ENCODE results near the gene MYOM3. TPM values are rescaled to one million over a fixed set of nuclear protein-coding genes. Genes with fewer than 3 reads are reported as not detected.
"Not testable (repeated sequence)": the region's sequence is repeated elsewhere in the genome, so short reads cannot be mapped to it uniquely, and the experiment has no call there.

The MYOM3 gene
- total RNA-seq, 1 donor from 2014 or later = 1.2 TPM

DNA sequence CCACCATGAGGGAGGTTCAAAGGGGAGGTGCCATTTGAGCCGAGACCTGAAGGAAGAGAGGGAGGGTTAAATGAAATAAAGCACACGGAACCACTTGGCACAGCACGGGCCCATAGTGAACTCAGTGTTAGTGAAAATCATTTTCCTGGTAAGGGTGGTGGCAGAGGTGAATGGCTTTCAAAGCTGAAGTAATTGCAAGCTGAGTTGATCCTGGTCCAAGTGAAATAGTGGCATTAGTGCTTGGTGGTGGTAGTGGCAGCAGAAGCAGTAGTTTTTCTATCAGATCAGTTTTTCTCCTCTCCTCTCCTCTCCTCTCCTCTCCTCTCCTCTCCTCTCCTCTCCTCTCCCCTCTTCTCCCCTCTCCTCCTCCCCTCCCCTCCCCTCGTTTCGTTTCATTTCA is 101.3 kb downstream of the MYOM3 start:
- no peaks in the 10 kb centered on the region for H3K36me3 ChIP-seq
- H3K4me1 ChIP-seq = peaks cover 0 to 37% of the 10 kb centered on the region in 2 donors
- H3K27me3 ChIP-seq = no peaks in the 10 kb centered on the region
- DNase-seq (ENCODE audit: low spot score in 2 of 2) = no peak
- TF ChIP-seq, protein P1, sequence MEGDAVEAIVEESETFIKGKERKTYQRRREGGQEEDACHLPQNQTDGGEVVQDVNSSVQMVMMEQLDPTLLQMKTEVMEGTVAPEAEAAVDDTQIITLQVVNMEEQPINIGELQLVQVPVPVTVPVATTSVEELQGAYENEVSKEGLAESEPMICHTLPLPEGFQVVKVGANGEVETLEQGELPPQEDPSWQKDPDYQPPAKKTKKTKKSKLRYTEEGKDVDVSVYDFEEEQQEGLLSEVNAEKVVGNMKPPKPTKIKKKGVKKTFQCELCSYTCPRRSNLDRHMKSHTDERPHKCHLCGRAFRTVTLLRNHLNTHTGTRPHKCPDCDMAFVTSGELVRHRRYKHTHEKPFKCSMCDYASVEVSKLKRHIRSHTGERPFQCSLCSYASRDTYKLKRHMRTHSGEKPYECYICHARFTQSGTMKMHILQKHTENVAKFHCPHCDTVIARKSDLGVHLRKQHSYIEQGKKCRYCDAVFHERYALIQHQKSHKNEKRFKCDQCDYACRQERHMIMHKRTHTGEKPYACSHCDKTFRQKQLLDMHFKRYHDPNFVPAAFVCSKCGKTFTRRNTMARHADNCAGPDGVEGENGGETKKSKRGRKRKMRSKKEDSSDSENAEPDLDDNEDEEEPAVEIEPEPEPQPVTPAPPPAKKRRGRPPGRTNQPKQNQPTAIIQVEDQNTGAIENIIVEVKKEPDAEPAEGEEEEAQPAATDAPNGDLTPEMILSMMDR (IDR thresholded peaks at IDR 0.05) = no peak
- no peaks in the 10 kb centered on the region for H3K9me3 ChIP-seq
- H3K4me3 ChIP-seq = no peak overlapping the region
- H3K27ac ChIP-seq = peak overlapping the region; percentile 68 to 74
- intact Hi-C loops (cut with DNase I) = loop anchor here (10.0 kb wide), 1 partner anchor 446 kb away; no protein-coding TSS in a partner anchor

DNA sequence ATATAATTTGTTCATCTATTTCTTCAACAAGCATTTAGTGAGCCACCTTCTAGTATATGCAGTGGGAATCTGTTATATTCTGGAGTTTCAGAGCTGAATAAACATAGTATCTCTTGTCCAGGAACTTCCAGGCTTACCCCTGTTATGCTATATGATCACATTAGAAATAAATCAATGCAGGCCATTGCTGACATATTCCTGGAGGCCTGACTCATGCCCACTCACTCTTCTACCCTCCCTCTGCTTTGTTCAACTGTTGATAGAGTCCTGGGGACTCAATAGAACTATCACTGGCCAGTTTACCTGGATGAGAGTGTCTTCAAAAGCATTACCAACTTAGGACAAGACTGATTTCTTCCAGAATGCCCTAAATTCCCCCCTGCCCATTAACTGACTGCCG is 102.5 kb downstream of the MYOM3 start:
- H3K9me3 ChIP-seq = no peaks in the 10 kb centered on the region
- intact Hi-C loops (cut with DNase I) = no loop called here
- H3K4me1 ChIP-seq = peaks cover 0 to 27% of the 10 kb centered on the region in 2 donors
- no peaks in the 10 kb centered on the region for H3K36me3 ChIP-seq
- DNase-seq (ENCODE audit: low spot score in 2 of 2) = no peak
- no peaks in the 10 kb centered on the region for H3K27me3 ChIP-seq
- H3K4me3 ChIP-seq = no peak overlapping the region
- TF ChIP-seq, protein P1 (IDR thresholded peaks at IDR 0.05) = no peak
- peak overlapping the region; percentile 68 to 74 for H3K27ac ChIP-seq

- H3K4me3 ChIP-seq; intact Hi-C loops (cut with DNase I): not testable (repeated sequence)
Measured at GRCh38 chr1:24008574-24009184, 103.3 kb downstream of the MYOM3 start.

DNA sequence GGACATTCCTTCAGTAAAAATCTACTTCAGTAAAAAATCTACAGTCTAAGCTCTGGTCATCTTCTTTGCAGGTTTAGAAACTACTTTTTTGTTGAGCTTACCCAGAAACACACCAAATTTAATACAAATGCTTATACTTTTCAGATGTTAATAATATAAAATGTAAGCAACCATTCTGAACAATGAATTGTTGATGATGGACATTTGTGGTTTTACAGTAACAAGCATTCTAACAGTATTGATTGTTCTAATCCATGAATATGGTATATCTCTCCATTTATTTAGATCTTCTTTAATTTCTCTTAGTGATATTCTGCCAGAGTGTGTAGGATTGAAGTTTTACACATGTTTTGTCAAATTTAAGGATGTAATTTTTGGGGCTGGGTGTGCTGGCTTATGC is 104.9 kb downstream of the MYOM3 start:
- no peak overlapping the region for H3K4me3 ChIP-seq
- H3K36me3 ChIP-seq = no peaks in the 10 kb centered on the region
- H3K27me3 ChIP-seq = no peaks in the 10 kb centered on the region
- intact Hi-C loops (cut with DNase I) = no loop called here
- peaks cover 0 to 35% of the 10 kb centered on the region in 2 donors for H3K4me1 ChIP-seq
- no peaks in the 10 kb centered on the region for H3K9me3 ChIP-seq
- DNase-seq (ENCODE audit: low spot score in 2 of 2) = no peak
- TF ChIP-seq, protein P1 (IDR thresholded peaks at IDR 0.05) = no peak
- H3K27ac ChIP-seq = no peak overlapping the region

More at GRCh38 chr1:24008574-24009184, 103.3 kb downstream of the MYOM3 start:
- Histone ChIP-seq H3K27ac (peak overlapping the region; percentile 73 to 74), H3K4me1 (peaks cover 0 to 28% of the 10 kb centered on the region in 2 donors)
- not testable (repeated sequence) for H3K36me3 ChIP-seq; H3K27me3 ChIP-seq; H3K9me3 ChIP-seq; DNase-seq (ENCODE audit: low spot score in 2 of 2)

Other genes starting within 250 kb of the MYOM3 start
- gene FUCA1, start 243.8 kb downstream of the MYOM3 start, total RNA-seq = 11.1 TPM
- gene CNR2, start 198.8 kb downstream of the MYOM3 start, total RNA-seq = not detected
- 62.7 TPM for gene PNRC2, start 152.3 kb downstream of the MYOM3 start, total RNA-seq
- 80.6 TPM for gene SRSF10, start 131.8 kb downstream of the MYOM3 start, total RNA-seq
- not detected for gene IL22RA1, start 31.0 kb upstream of the MYOM3 start, total RNA-seq
- gene IFNLR1, start 75.2 kb upstream of the MYOM3 start, total RNA-seq = 0.32 TPM
- gene GRHL3, start 207.2 kb upstream of the MYOM3 start, total RNA-seq = not detected

Data from ascending aorta (tissue), 2 donors.